GM23248 (cell line): Measurements from ENCODE around the gene KIN.

ENCODE experiments used
- EZH2 ChIP-seq: fragments of 200-600 bp; sonication (generic); IDR thresholded peaks from 2 replicates; pipeline ENCODE4 v1.6.1; 2018; ENCODE audit warnings: antibody characterized with exemption, mild to moderate bottlenecking; ENCODE audit not compliant: insufficient read depth, poor library complexity, severe bottlenecking
- EZH2phosphoT487 ChIP-seq: fragments of 200-600 bp; sonication (generic); IDR thresholded peaks from 2 replicates; pipeline ENCODE4 v1.6.1; 2018; ENCODE audit warnings: antibody characterized with exemption, moderate library complexity, mild to moderate bottlenecking, low read depth; ENCODE audit not compliant: insufficient read depth

GRCh38 chr10:7833210-7833609 lies 45.4 kb upstream of the KIN start:
- TF ChIP-seq EZH2: no peak
- TF ChIP-seq EZH2phosphoT487: no peak
